Mesendoderm (in vitro differentiated cells): ENCODE data around the gene RPL10.

ENCODE experiments used
- DNase-seq: peaks from one replicate; pipeline ENCODE4 v3.0.0; 2013
- H2AK5ac ChIP-seq: 2 replicates; pipeline ENCODE4 v1.6.1; 2013; ENCODE audit warnings: low read length, inconsistent platforms
- H2BK120ac ChIP-seq: 2 replicates; pipeline ENCODE4 v1.6.1; 2013; ENCODE audit warnings: low read depth, mild to moderate bottlenecking, low read length, moderate library complexity, mixed read lengths
- H2BK15ac ChIP-seq: replicated peaks from 2 replicates; pipeline ENCODE4 v1.6.1; 2013; ENCODE audit warnings: low read depth, mild to moderate bottlenecking, moderate library complexity
- H2BK5ac ChIP-seq: 2 replicates; pipeline ENCODE4 v1.6.1; 2013; ENCODE audit warnings: low read length, inconsistent platforms
- H3K18ac ChIP-seq: 2 replicates; pipeline ENCODE4 v1.6.1; 2013; ENCODE audit warnings: mild to moderate bottlenecking, low read length, mixed read lengths
- H3K23ac ChIP-seq: one replicate; pipeline ENCODE4 v1.6.1; 2013; ENCODE audit warnings: low read length
- H3K27ac ChIP-seq: 2 replicates; pipeline ENCODE4 v1.5.1; 2013; ENCODE audit warnings: low read depth, mild to moderate bottlenecking, inconsistent platforms, low read length, moderate library complexity
- H3K27me3 ChIP-seq: 2 replicates; pipeline ENCODE4 v1.6.1; 2013; ENCODE audit warnings: low read length, control low read depth, mild to moderate bottlenecking, inconsistent platforms; ENCODE audit not compliant: insufficient read depth, poor library complexity
- H3K36me3 ChIP-seq: 2 replicates; pipeline ENCODE4 v1.6.1; 2013; ENCODE audit warnings: low read length, inconsistent platforms; ENCODE audit not compliant: control insufficient read depth, insufficient read depth
- H3K4ac ChIP-seq: one replicate; pipeline ENCODE4 v1.6.1; 2013; ENCODE audit warnings: low read depth, mild to moderate bottlenecking, low read length, moderate library complexity
- H3K4me1 ChIP-seq: 2 replicates; pipeline ENCODE4 v1.6.1; 2013; ENCODE audit warnings: low read depth, low read length, inconsistent platforms; ENCODE audit not compliant: control insufficient read depth
- H3K4me2 ChIP-seq: 2 replicates; pipeline ENCODE4 v1.6.1; 2013; ENCODE audit warnings: low read length
- H3K4me3 ChIP-seq: 2 replicates; pipeline ENCODE4 v1.5.1; 2013; ENCODE audit warnings: mild to moderate bottlenecking, low read length
- H3K56ac ChIP-seq: one replicate; pipeline ENCODE4 v1.6.1; 2013; ENCODE audit warnings: low read length
- H3K79me1 ChIP-seq: 2 replicates; pipeline ENCODE4 v1.6.1; 2013; ENCODE audit warnings: low read length, inconsistent platforms
- H3K79me2 ChIP-seq: 2 replicates; pipeline ENCODE4 v1.6.1; 2013; ENCODE audit warnings: mild to moderate bottlenecking, low read length; ENCODE audit not compliant: control insufficient read depth, insufficient read depth
- H3K9ac ChIP-seq: 2 replicates; pipeline ENCODE4 v1.6.1; 2013; ENCODE audit warnings: low read length, inconsistent platforms
- H4K5ac ChIP-seq: one replicate; pipeline ENCODE4 v1.6.1; 2013; ENCODE audit warnings: low read length
- H4K8ac ChIP-seq: one replicate; pipeline ENCODE4 v1.6.1; 2013; ENCODE audit warnings: low read depth, mild to moderate bottlenecking, control low read depth, low read length, moderate library complexity
- WGBS: extraction: QIAGEN DNeasy Blood & Tissue Kit; methylation state at CpG from one replicate; pipeline ENCODE4 v1.1.7; 2013; ENCODE audit warnings: low lambda C conversion rate, missing lambda C conversion rate; ENCODE audit not compliant: insufficient coverage; ENCODE audit errors: extremely low coverage; 5-methylcytosine and 5-hydroxymethylcytosine counted together

Gene RPL10

DNA sequence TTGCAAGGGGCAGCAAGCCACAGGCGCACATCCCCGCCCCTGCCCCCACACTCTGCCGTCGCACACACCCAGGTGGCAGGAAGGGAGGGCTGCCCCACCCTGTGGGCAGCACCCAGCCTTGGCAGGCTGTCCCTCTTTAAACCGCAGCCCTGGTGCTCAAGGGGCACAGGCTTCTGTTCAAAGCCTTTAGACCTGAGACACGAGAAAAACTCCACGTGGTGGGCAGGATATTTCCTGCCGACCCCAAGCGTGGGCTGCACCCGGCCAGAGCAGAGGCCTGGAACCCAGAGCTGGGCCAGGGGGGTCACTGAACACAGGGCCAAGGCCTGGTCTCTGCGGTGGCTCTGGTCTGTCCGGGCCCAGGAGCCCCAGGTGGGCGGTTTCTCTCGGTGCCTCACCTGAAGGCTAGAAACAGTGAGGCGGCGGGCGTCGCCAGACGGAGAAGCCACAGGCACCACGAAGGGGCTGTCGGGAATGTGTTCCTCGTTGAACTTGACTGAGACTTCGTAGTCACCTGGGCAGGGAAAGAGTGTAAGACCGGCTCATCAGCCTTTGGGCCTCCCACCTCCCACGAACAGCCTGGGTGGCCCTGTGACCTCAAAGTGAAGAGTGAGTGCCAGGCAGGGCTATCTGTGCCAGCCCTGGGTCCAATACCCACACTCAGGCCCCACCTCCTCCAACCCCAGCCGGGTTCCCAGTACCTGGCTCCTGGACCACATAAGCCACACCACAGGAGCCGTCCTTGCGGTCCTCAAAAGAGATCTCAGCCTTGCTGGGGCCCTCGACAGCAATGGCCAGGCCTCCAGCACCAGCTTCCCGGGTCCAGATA is 46.8 kb upstream of the RPL10 start:
- Histone ChIP-seq H3K79me2 (no peaks in the 10 kb centered on the region), H3K18ac (no peak overlapping the region), H3K4me1 (no peaks in the 10 kb centered on the region), H2BK15ac (no peak overlapping the region), H3K23ac (no peak overlapping the region), H4K5ac (no peak overlapping the region), H3K79me1 (no peaks in the 10 kb centered on the region), H3K4ac (no peak overlapping the region), H2BK120ac (no peak overlapping the region), H3K36me3 (peaks cover 18% of the 10 kb centered on the region), H2AK5ac (no peak overlapping the region), H4K8ac (no peak overlapping the region), H3K9ac (no peak overlapping the region), H3K27me3 (no peaks in the 10 kb centered on the region), H3K27ac (no peak overlapping the region), H2BK5ac (no peak overlapping the region), H3K4me3 (no peak overlapping the region), H3K4me2 (no peak overlapping the region), H3K56ac (no peak overlapping the region)
- DNase-seq = peak; percentile 0
- WGBS = no CpG with 5 or more reads among the region's 30 CpGs

DNA sequence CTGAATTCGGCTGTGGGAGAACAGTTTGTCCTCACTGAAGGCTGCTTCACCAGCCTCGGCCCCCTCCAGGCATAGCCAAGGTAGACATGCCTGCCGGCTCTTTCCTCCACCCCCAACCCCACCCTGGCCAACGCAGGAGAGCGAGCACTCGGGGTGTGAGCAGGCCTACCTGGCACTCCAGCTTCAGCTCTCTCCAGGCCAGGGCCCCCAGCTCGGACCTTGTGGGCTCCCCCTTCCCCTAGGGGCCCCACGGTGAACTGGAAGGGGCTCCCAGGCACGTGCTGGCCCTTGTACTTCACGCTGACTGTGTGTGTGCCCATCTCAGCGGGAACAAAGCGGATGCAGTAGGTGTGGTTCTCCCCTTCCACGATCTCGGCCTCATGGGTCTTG is 46.2 kb upstream of the RPL10 start:
- no peak overlapping the region for H2AK5ac ChIP-seq
- H3K27me3 ChIP-seq = no peaks in the 10 kb centered on the region
- no peaks in the 10 kb centered on the region for H3K4me1 ChIP-seq
- no peaks in the 10 kb centered on the region for H3K79me2 ChIP-seq
- no peak overlapping the region for H3K27ac ChIP-seq
- no peak overlapping the region for H4K5ac ChIP-seq
- H3K4me3 ChIP-seq = no peak overlapping the region
- H3K79me1 ChIP-seq = no peaks in the 10 kb centered on the region
- peaks cover 18% of the 10 kb centered on the region for H3K36me3 ChIP-seq
- no peak overlapping the region for H3K18ac ChIP-seq
- no peak overlapping the region for H3K9ac ChIP-seq
- H2BK120ac ChIP-seq = no peak overlapping the region
- no peak overlapping the region for H3K56ac ChIP-seq
- H2BK5ac ChIP-seq = no peak overlapping the region
- H3K4me2 ChIP-seq = no peak overlapping the region
- H3K4ac ChIP-seq = no peak overlapping the region
- no peak overlapping the region for H4K8ac ChIP-seq
- DNase-seq = no peak
- no peak overlapping the region for H3K23ac ChIP-seq
- no CpG with 5 or more reads among the region's 14 CpGs for WGBS
- H2BK15ac ChIP-seq = no peak overlapping the region

DNA sequence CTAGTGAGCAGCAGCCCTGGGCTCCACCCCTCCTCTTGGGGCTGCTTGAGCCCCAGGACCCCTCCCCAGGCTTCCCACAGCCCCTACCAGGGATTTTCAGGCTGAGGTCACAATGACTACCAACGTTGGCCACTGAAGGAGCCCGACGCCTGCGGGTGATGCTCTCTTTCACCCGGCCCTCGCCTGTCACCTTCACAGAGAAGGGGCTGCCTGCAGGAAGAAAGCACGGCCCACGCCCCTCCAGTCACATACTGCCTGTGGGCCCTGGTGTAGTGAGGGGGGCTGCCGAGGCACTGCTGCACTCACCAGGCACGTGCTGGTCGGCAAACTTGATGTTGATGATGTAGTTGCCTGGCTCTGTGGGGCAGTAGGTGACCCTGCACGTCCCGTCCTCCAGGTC is 45.7 kb upstream of the RPL10 start:
- H2AK5ac ChIP-seq = no peak overlapping the region
- H3K4ac ChIP-seq = no peak overlapping the region
- H2BK15ac ChIP-seq = no peak overlapping the region
- no peak overlapping the region for H2BK5ac ChIP-seq
- H3K4me2 ChIP-seq = no peak overlapping the region
- H3K27me3 ChIP-seq = no peaks in the 10 kb centered on the region
- no peak overlapping the region for H3K56ac ChIP-seq
- H3K18ac ChIP-seq = no peak overlapping the region
- no peak overlapping the region for H2BK120ac ChIP-seq
- H3K9ac ChIP-seq = no peak overlapping the region
- WGBS = no CpG with 5 or more reads among the region's 13 CpGs
- peaks cover 20% of the 10 kb centered on the region for H3K36me3 ChIP-seq
- H3K79me2 ChIP-seq = no peaks in the 10 kb centered on the region
- H3K27ac ChIP-seq = no peak overlapping the region
- H3K4me3 ChIP-seq = no peak overlapping the region
- no peak overlapping the region for H4K5ac ChIP-seq
- no peak overlapping the region for H4K8ac ChIP-seq
- H3K79me1 ChIP-seq = no peaks in the 10 kb centered on the region
- H3K4me1 ChIP-seq = no peaks in the 10 kb centered on the region
- no peak overlapping the region for H3K23ac ChIP-seq
- DNase-seq = no peak

DNA sequence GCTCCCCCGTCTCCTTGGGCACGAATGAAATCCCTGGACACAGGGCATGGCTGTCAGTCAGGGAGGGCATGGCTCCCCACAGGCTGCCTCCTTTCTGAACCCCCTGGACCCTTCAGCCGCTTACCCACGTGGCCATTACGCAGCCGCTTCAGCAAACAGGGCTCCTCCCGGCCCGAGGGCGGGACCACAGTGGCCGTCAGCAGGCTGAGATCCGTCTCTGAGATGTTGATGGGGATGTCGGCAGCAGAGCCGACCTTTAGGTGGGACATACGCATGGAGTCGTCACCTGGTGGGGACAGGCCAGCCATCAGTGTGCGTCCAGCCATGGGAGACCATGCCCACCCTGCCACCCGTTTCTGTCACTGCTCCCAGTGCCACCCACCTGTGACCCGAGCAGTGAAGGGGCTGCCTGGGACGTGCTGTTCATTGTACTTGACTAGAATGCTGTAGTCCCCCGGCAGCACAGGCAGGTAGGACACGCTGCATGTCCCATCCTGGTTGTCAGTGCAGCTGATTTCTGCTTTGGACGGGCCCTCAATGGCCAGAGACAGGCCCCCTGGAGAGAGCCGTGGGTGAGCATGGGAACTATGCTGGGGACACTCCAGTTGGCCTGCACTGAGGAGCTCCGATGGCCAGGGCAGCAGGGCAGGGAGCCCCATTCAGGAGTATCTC is 44.9 kb upstream of the RPL10 start:
- H3K23ac ChIP-seq = no peak overlapping the region
- H3K18ac ChIP-seq = no peak overlapping the region
- no peak overlapping the region for H2BK120ac ChIP-seq
- H3K56ac ChIP-seq = no peak overlapping the region
- H4K8ac ChIP-seq = no peak overlapping the region
- no CpG with 5 or more reads among the region's 24 CpGs for WGBS
- no peak overlapping the region for H4K5ac ChIP-seq
- H2BK5ac ChIP-seq = no peak overlapping the region
- no peak overlapping the region for H3K4ac ChIP-seq
- DNase-seq = no peak
- no peak overlapping the region for H3K27ac ChIP-seq
- H3K4me3 ChIP-seq = no peak overlapping the region
- H3K9ac ChIP-seq = no peak overlapping the region
- H2AK5ac ChIP-seq = no peak overlapping the region
- peaks cover 21% of the 10 kb centered on the region for H3K36me3 ChIP-seq
- H2BK15ac ChIP-seq = no peak overlapping the region
- no peaks in the 10 kb centered on the region for H3K27me3 ChIP-seq
- H3K4me1 ChIP-seq = no peaks in the 10 kb centered on the region
- no peaks in the 10 kb centered on the region for H3K79me2 ChIP-seq
- H3K79me1 ChIP-seq = no peaks in the 10 kb centered on the region
- H3K4me2 ChIP-seq = no peak overlapping the region

DNA sequence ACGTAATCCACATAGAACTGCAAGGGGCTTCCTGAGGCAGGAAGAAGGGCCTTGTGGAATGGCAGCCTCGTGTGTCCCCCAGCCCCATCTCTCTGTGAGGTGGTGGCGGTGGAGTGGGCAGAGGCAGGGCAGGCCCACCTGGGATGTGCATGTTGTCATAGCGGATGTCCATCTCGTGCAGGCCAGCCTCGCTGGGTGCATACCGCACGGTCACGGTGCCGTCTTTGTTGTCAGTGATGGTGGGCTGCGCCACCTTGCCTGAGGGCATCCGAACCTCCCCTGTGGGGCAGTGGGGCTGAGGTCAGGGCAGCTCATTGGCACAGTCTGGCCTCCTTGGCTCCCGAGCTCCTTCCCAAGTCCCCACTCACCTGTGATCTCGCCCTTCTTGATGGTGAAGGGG is 44.2 kb upstream of the RPL10 start:
- no peak overlapping the region for H3K4me2 ChIP-seq
- H4K8ac ChIP-seq = no peak overlapping the region
- no peak overlapping the region for H3K9ac ChIP-seq
- no peaks in the 10 kb centered on the region for H3K4me1 ChIP-seq
- H2AK5ac ChIP-seq = no peak overlapping the region
- no peak overlapping the region for H3K27ac ChIP-seq
- no peak overlapping the region for H3K4ac ChIP-seq
- no CpG with 5 or more reads among the region's 14 CpGs for WGBS
- H3K27me3 ChIP-seq = no peaks in the 10 kb centered on the region
- H3K56ac ChIP-seq = no peak overlapping the region
- H2BK15ac ChIP-seq = no peak overlapping the region
- no peaks in the 10 kb centered on the region for H3K79me1 ChIP-seq
- H2BK5ac ChIP-seq = no peak overlapping the region
- no peak overlapping the region for H3K4me3 ChIP-seq
- no peak overlapping the region for H2BK120ac ChIP-seq
- H3K79me2 ChIP-seq = no peaks in the 10 kb centered on the region
- DNase-seq = no peak
- no peak overlapping the region for H4K5ac ChIP-seq
- peaks cover 24% of the 10 kb centered on the region for H3K36me3 ChIP-seq
- no peak overlapping the region for H3K18ac ChIP-seq
- H3K23ac ChIP-seq = no peak overlapping the region
